ENCODE measurements around the gene APP.

APP gene

GRCh38 chr21:26011292-26011940, 159.2 kb downstream of the APP start:
- no peaks in the 10 kb centered on the region for H3K79me2 ChIP-seq (ENCODE audit: insufficient read depth, low read length)
- DNase-seq: no peak
- no peak for ATAC-seq (ENCODE audit: insufficient read depth, low read depth)
- TF ChIP-seq CTCF (IDR thresholded peaks at IDR 0.05; ENCODE audit: borderline replicate concordance, extremely low read depth, low read length, poor library complexity, severe bottlenecking): no peak
- TF ChIP-seq EZH2 (IDR thresholded peaks at IDR 0.05; ENCODE audit: borderline replicate concordance, low read depth, low read length, severe bottlenecking): no peak
- H3K4me1 ChIP-seq (ENCODE audit: insufficient read depth, low read length): no peaks in the 10 kb centered on the region
- H3K9ac ChIP-seq (ENCODE audit: low read depth, low read length): no peak overlapping the region
- no peak overlapping the region for H3K4me2 ChIP-seq (ENCODE audit: insufficient read depth, low read length)
- no peaks in the 10 kb centered on the region for H3K9me3 ChIP-seq (ENCODE audit: insufficient read depth, low read length, severe bottlenecking)
- no peak overlapping the region for H3K4me3 ChIP-seq (ENCODE audit: low read depth in 1 of 2, low read length in 2 of 2)
- no peaks in the 10 kb centered on the region for H3K27me3 ChIP-seq (ENCODE audit: insufficient read depth, low read length, poor library complexity)
- H2AFZ ChIP-seq (ENCODE audit: low read depth, low read length): no peak overlapping the region
- no peaks in the 10 kb centered on the region for H4K20me1 ChIP-seq (ENCODE audit: insufficient read depth, low read length)
- no peak overlapping the region for H3K27ac ChIP-seq (ENCODE audit: low read length)
- H3K36me3 ChIP-seq (ENCODE audit: insufficient read depth, low read length): no peaks in the 10 kb centered on the region

GRCh38 chr21:26007951-26008498, 162.5 kb downstream of the APP start:
- Histone ChIP-seq H3K9me3 (ENCODE audit: insufficient read depth, low read length, severe bottlenecking) (no peaks in the 10 kb centered on the region), H3K27me3 (ENCODE audit: insufficient read depth, low read length, poor library complexity) (no peaks in the 10 kb centered on the region), H3K4me2 (ENCODE audit: insufficient read depth, low read length) (no peak overlapping the region), H3K27ac (ENCODE audit: low read length) (no peak overlapping the region), H2AFZ (ENCODE audit: low read depth, low read length) (no peak overlapping the region), H3K4me3 (ENCODE audit: low read depth in 1 of 2, low read length in 2 of 2) (no peak overlapping the region), H4K20me1 (ENCODE audit: insufficient read depth, low read length) (no peaks in the 10 kb centered on the region), H3K9ac (ENCODE audit: low read depth, low read length) (no peak overlapping the region), H3K4me1 (ENCODE audit: insufficient read depth, low read length) (no peaks in the 10 kb centered on the region), H3K79me2 (ENCODE audit: insufficient read depth, low read length) (no peaks in the 10 kb centered on the region), H3K36me3 (ENCODE audit: insufficient read depth, low read length) (no peaks in the 10 kb centered on the region)
- DNase-seq (no peak), ATAC-seq (ENCODE audit: insufficient read depth, low read depth) (no peak)
- TF ChIP-seq EZH2 (IDR thresholded peaks at IDR 0.05; ENCODE audit: borderline replicate concordance, low read depth, low read length, severe bottlenecking) (no peak), CTCF (IDR thresholded peaks at IDR 0.05; ENCODE audit: borderline replicate concordance, extremely low read depth, low read length, poor library complexity, severe bottlenecking) (no peak)

- no peak overlapping the region for H3K27ac ChIP-seq (ENCODE audit: low read length)
- DNase-seq (no peak), ATAC-seq (ENCODE audit: insufficient read depth, low read depth) (no peak)
- H3K27me3 ChIP-seq (ENCODE audit: insufficient read depth, low read length, poor library complexity): no peaks in the 10 kb centered on the region
- no peaks in the 10 kb centered on the region for H3K4me1 ChIP-seq (ENCODE audit: insufficient read depth, low read length)
- H3K79me2 ChIP-seq (ENCODE audit: insufficient read depth, low read length): no peaks in the 10 kb centered on the region
- no peaks in the 10 kb centered on the region for H4K20me1 ChIP-seq (ENCODE audit: insufficient read depth, low read length)
- no peaks in the 10 kb centered on the region for H3K36me3 ChIP-seq (ENCODE audit: insufficient read depth, low read length)
- TF ChIP-seq EZH2 (IDR thresholded peaks at IDR 0.05; ENCODE audit: borderline replicate concordance, low read depth, low read length, severe bottlenecking): no peak
- no peak overlapping the region for H3K4me2 ChIP-seq (ENCODE audit: insufficient read depth, low read length)
- H3K9ac ChIP-seq (ENCODE audit: low read depth, low read length): no peak overlapping the region
- no peak overlapping the region for H2AFZ ChIP-seq (ENCODE audit: low read depth, low read length)
- no peak overlapping the region for H3K4me3 ChIP-seq (ENCODE audit: low read depth in 1 of 2, low read length in 2 of 2)
- no peaks in the 10 kb centered on the region for H3K9me3 ChIP-seq (ENCODE audit: insufficient read depth, low read length, severe bottlenecking)
Measured at GRCh38 chr21:26005464-26005863, 165.1 kb downstream of the APP start.

- Histone ChIP-seq H3K27ac (ENCODE audit: low read length) (no peak overlapping the region), H3K36me3 (ENCODE audit: insufficient read depth, low read length) (no peaks in the 10 kb centered on the region), H3K9me3 (ENCODE audit: insufficient read depth, low read length, severe bottlenecking) (no peaks in the 10 kb centered on the region), H3K4me2 (ENCODE audit: insufficient read depth, low read length) (no peak overlapping the region), H3K4me1 (ENCODE audit: insufficient read depth, low read length) (no peaks in the 10 kb centered on the region), H4K20me1 (ENCODE audit: insufficient read depth, low read length) (no peaks in the 10 kb centered on the region), H3K27me3 (ENCODE audit: insufficient read depth, low read length, poor library complexity) (no peaks in the 10 kb centered on the region), H3K79me2 (ENCODE audit: insufficient read depth, low read length) (no peaks in the 10 kb centered on the region), H2AFZ (ENCODE audit: low read depth, low read length) (no peak overlapping the region), H3K4me3 (ENCODE audit: low read depth in 1 of 2, low read length in 2 of 2) (no peak overlapping the region), H3K9ac (ENCODE audit: low read depth, low read length) (no peak overlapping the region)
- no peak for ATAC-seq (ENCODE audit: insufficient read depth, low read depth)
- TF ChIP-seq EZH2 (IDR thresholded peaks at IDR 0.05; ENCODE audit: borderline replicate concordance, low read depth, low read length, severe bottlenecking): no peak
- no peak for TF ChIP-seq CTCF (IDR thresholded peaks at IDR 0.05; ENCODE audit: borderline replicate concordance, extremely low read depth, low read length, poor library complexity, severe bottlenecking)
- no peak for DNase-seq
Measured at GRCh38 chr21:26003404-26003803, 167.2 kb downstream of the APP start.
